K562 (cell line): Measurements from ENCODE around the gene ZBTB38. TPM values are rescaled to one million over a fixed set of nuclear protein-coding genes. Genes with fewer than 3 reads are reported as not detected.

Source experiments
- ARID1B ChIP-seq: fragments of 450-650 bp; IDR thresholded peaks from 2 replicates; pipeline ENCODE4 v1.6.1; 2016; ENCODE audit warnings: antibody characterized with exemption, mild to moderate bottlenecking, inconsistent platforms
- BHLHE40 ChIP-seq: IDR thresholded peaks from 2 replicates; pipeline ENCODE4 v1.6.1; 2011; ENCODE audit warnings: low read length, improper control_type of control experiment
- CXXC5 ChIP-seq: fragments of 250-450 bp; sonication (Bioruptor Pico); IDR thresholded peaks from 2 replicates; pipeline ENCODE4 v1.8.0; 2022; ENCODE audit warnings: inconsistent platforms, mild to moderate bottlenecking, moderate library complexity
- EP400 ChIP-seq: fragments of 450-650 bp; IDR thresholded peaks from 2 replicates; pipeline ENCODE4 v1.6.1; 2017; ENCODE audit warnings: antibody characterized with exemption, mild to moderate bottlenecking, moderate library complexity
- ESRRA ChIP-seq: fragments of 450-650 bp; IDR thresholded peaks from 2 replicates; pipeline ENCODE4 v1.6.1; 2014; ENCODE audit warnings: low read depth, mild to moderate bottlenecking, moderate library complexity, borderline replicate concordance
- FOXA3 ChIP-seq, 2 experiments: fragments of 450-650 bp in 1 of 2; sonication (generic) in 1 of 2; formaldehyde crosslinking; IDR thresholded peaks in 1 of 2; conservative IDR thresholded peaks in 1 of 2; 2 replicates each; pipeline versions ENCODE4 v1.4.0 to v1.8.0; 2020 to 2022; ENCODE audit warnings: mild to moderate bottlenecking in 2 of 2, missing genetic modification reagents in 1 of 2
- HEY1 ChIP-seq: fragments of 250-450 bp; sonication (Bioruptor Pico); IDR thresholded peaks from 2 replicates; pipeline ENCODE4 v1.5.0; 2020; ENCODE audit warnings: mild to moderate bottlenecking, moderate library complexity, borderline replicate concordance
- MAX ChIP-seq: sonication (generic); formaldehyde crosslinking; IDR thresholded peaks from 2 replicates; pipeline ENCODE4 v1.9.0; 2022; ENCODE audit warnings: mild to moderate bottlenecking, missing genetic modification reagents
- MYC ChIP-seq, 2 experiments: fragments of 250-450 bp in 1 of 2; sonication (Bioruptor Pico) in 1 of 2; IDR thresholded peaks; 2 replicates each; pipeline versions ENCODE4 v1.5.1 to v1.6.1; 2012 to 2021; ENCODE audit warnings: low read depth in 2 of 2, borderline replicate concordance in 1 of 2, improper control_type of control experiment in 1 of 2, low read length in 1 of 2, mild to moderate bottlenecking in 1 of 2, moderate library complexity in 1 of 2
- NFE2 ChIP-seq: IDR thresholded peaks from 2 replicates; pipeline ENCODE4 v1.6.1; 2014; ENCODE audit warnings: antibody characterized with exemption, low read depth
- PHF20 ChIP-seq: fragments of 450-650 bp; IDR thresholded peaks from 2 replicates; pipeline ENCODE4 v1.6.1; 2018; ENCODE audit not compliant: partially characterized antibody
- PKNOX1 ChIP-seq: fragments of 450-650 bp; IDR thresholded peaks from 2 replicates; pipeline ENCODE4 v1.6.1; 2016
- SOX6 ChIP-seq: fragments of 450-650 bp; IDR thresholded peaks from 2 replicates; pipeline ENCODE4 v1.6.1; 2014; ENCODE audit warnings: mild to moderate bottlenecking
- SREBF2 ChIP-seq: sonication (generic); formaldehyde crosslinking; IDR thresholded peaks from 2 replicates; pipeline ENCODE4 v1.4.0; 2020; ENCODE audit warnings: mild to moderate bottlenecking, missing genetic modification reagents
- STAT5A ChIP-seq: IDR thresholded peaks from 2 replicates; pipeline ENCODE4 v1.6.1; 2012; ENCODE audit warnings: low read length, inconsistent platforms, borderline replicate concordance
- ZHX1 ChIP-seq: fragments of 150-350 bp; conservative IDR thresholded peaks from 2 replicates; pipeline ENCODE4 v1.6.1; 2014; ENCODE audit warnings: low read length
- ZNF239 ChIP-seq: fragments of 250-450 bp; sonication (Bioruptor Pico); IDR thresholded peaks from 2 replicates; pipeline ENCODE4 v1.4.0; 2020; ENCODE audit warnings: mild to moderate bottlenecking
- ZNF639 ChIP-seq, 2 experiments: fragments of 200-800 bp in 1 of 2; sonication (Bioruptor generic) in 1 of 2; sonication (generic) in 1 of 2; formaldehyde crosslinking in 1 of 2; IDR thresholded peaks in 1 of 2; conservative IDR thresholded peaks in 1 of 2; 2 replicates each; pipeline versions ENCODE4 v1.5.0 to v1.6.1; 2016 to 2020; ENCODE audit warnings: missing compliant biosample characterization in 1 of 2, missing genetic modification characterization in 1 of 2, missing genetic modification reagents in 1 of 2
- polyA plus RNA-seq, 8 experiments: library from polyadenylated mRNA; depleted of rRNA in 4 of 8; stranded (reverse) in 5 of 8; unstranded in 3 of 8; fragments of >200 nt; fragmentation: Nextera tagmentation in 2 of 8; fragmentation: Illumina TruSeq in 1 of 8; extraction: Ambion mirVana in 2 of 8; extraction: Trizol in 1 of 8; gene quantifications; 2 replicates each; pipeline versions ENCODE4 v1.2.1 to v1.2.3, GENCODE V29; 2011 to 2014; ENCODE audit warnings: inconsistent platforms in 1 of 8, missing spikeins in 1 of 8
- total RNA-seq, 7 experiments: library from RNA; depleted of rRNA in 6 of 7; stranded (reverse); fragments of >200 nt in 6 of 7; fragmentation: Illumina TruSeq in 2 of 7; extraction: Trizol in 2 of 7; gene quantifications; 2 replicates each; pipeline versions ENCODE4 v1.2.1 to v1.2.3, GENCODE V29; 2011 to 2021; ENCODE audit warnings: low replicate concordance in 1 of 7
- TF ChIP-seq, protein P1 (sequence below), 2 experiments: fragments of 450-650 bp in 1 of 2; sonication (generic) in 1 of 2; formaldehyde crosslinking in 1 of 2; IDR thresholded peaks in 1 of 2; conservative IDR thresholded peaks in 1 of 2; 2 replicates each; pipeline versions ENCODE4 v1.6.1 to v1.8.1; 2016 to 2023; ENCODE audit warnings: mild to moderate bottlenecking in 2 of 2, moderate library complexity in 2 of 2, inconsistent platforms in 1 of 2, missing genetic modification reagents in 1 of 2

Gene ZBTB38
- total and polyA plus RNA-seq, 9 of the 15 experiments (the other 6 are each of a cell fraction or from before 2014, with no cell fraction given), result 12.1 to 39.4 (median 22.9) TPM

- TF ChIP-seq ZNF639 (CRISPR knock-in tag; conservative IDR thresholded peaks at IDR 0.05 in 1 of 2, IDR thresholded peaks at IDR 0.05 in 1 of 2) (no peak), MAX (CRISPR knock-in tag) (no peak), NFE2 (peak; percentile 65; the same call in 1 of the 2 replicates), FOXA3 (CRISPR knock-in tag; conservative IDR thresholded peaks at IDR 0.05 in 1 of 2, IDR thresholded peaks at IDR 0.05 in 1 of 2) (0 out of 4 replicates have a peak, but pooled peaks of 1 of the 2 experiments have one; percentile 10), PKNOX1 (peak; percentile 86), SOX6 (peak; percentile 85), MYC (IDR thresholded peaks at IDR 0.05; ENCODE audit: low read depth, low read length) (peak; percentile 70; the same call in 1 of the 2 replicates), MYC (CRISPR knock-in tag; IDR thresholded peaks at IDR 0.05; ENCODE audit: borderline replicate concordance, low read depth) (no peak), ESRRA (peak; percentile 21; the same call in 1 of the 2 replicates), HEY1 (no peak), SREBF2 (CRISPR knock-in tag) (no peak), ZNF239 (CRISPR knock-in tag) (no peak), ARID1B (peak; percentile 62), CXXC5 (CRISPR knock-in tag) (peak; percentile 72), ZHX1 (no peak), BHLHE40 (peak; percentile 51; the same call in 1 of the 2 replicates), EP400 (peak; percentile 57), PHF20 (no peak), STAT5A (no peak)
- TF ChIP-seq, protein P1, sequence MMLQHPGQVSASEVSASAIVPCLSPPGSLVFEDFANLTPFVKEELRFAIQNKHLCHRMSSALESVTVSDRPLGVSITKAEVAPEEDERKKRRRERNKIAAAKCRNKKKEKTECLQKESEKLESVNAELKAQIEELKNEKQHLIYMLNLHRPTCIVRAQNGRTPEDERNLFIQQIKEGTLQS (IDR thresholded peaks at IDR 0.05), result peak; percentile 97
- TF ChIP-seq, protein P1 (CRISPR knock-in tag; conservative IDR thresholded peaks at IDR 0.05), result no peak
Measured at GRCh38 chr3:141386611-141387111, 18.4 kb downstream of the ZBTB38 start (continued).
